GM04503 (cell line): ENCODE results near the gene CAMK2B.

Experiments used
- DNase-seq: peaks from one replicate; pipeline ENCODE4 v3.0.0-alpha.2; 2012; ENCODE audit warnings: low read depth

CAMK2B gene

GRCh38 chr7:44325201-44325671, at the start of gene CAMK2B:
TSS of gene CAMK2B (minus strand) at chr7:44325594. CDS start at chr7:44325421, 173 bp downstream.
- no peak for DNase-seq

DNA sequence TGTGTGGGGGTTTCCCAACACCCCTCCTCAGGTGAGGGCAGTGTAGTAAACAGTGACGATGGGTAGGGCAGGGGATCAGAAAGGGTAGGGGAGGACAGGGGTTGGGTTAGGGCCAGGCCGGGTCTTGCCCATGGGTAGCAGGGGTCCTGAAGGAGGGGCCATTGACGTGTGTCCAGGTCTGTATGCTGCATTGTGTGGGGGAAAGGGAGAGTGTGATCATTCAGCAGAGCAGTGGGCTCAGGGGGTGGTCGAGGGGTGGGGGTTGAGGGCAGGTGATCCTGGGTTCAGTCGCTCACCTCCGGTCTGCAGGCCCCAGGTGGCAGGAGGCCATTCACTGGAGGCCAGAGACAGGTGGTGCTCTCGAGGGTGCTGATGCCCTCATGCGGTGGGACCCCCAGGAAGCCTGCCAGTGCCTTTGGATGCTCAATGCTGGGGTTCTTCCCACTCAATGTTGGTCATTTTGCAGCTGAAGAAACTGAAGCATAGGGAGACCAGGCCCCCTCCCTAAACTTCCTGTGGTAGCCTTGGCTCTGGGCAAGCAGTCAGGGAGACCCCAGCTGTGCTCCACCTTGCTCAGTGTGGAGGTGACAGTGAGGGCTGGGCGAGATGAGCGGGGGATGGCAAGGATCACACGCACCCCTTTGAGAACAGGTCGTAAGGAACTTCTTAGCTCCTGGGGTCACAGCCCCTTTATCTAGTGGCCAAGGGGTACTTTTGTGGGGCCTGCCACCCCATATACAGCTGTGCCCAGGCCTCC, 48.8 kb upstream of the CAMK2B start:
- DNase-seq, result no peak

DNA sequence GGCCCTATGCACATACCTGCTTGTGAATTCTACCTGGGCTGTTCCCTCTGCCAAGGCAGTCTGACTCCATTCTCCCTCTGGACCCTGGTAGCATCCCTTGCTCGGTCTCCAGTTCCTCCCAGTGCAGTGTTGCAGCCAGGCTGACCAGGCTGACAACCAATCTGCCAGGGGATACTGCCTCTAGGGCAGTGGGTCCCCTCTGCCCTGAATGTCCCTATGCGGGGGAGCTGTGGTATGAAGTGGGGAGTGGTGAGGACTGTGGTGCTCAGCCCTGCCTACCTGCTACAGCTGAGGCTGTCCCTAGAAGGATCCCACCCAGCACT, 48.0 kb upstream of the CAMK2B start:
- DNase-seq, result no peak

GRCh38 chr7:44372560-44373417, 47.4 kb upstream of the CAMK2B start:
- DNase-seq, result no peak

DNA sequence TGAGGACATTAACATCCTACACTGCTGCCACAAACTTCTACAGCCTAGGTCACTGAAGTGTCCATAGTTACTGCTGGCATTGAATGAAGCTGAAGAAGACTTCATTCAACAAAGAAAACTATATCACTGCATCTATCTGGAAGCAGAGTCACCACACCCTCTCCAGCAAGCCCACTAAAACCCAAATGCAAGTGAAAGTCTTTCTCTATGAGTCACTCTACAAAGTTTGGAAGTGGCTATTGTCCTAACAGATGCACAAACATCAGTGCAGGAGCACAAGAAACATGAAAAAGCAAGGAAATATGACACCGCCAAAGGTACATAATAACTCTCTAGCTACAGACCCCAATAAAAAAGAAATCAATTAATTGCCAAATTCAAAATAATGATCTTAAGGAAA, 43.5 kb upstream of the CAMK2B start:
- no peak for DNase-seq

DNA sequence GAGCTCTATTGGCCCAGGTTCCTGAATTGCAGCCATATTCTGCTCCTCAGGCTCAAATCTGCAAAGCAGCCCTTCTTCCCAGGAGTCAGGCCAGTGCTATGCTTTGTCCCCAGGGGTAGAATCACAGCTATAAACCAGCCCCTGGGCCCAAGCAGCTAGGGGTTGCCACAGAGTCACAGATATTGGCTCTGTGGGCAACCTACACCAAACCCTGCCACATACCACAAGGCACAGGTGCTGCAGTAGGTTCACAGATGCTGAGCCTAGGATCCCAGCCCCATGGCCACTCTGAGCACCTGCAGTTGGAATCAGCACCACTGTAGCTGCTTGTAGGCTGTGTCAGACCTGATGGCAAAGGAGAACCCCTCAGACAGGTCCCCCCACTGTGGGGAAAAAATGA, 43.1 kb upstream of the CAMK2B start:
- no peak for DNase-seq

DNA sequence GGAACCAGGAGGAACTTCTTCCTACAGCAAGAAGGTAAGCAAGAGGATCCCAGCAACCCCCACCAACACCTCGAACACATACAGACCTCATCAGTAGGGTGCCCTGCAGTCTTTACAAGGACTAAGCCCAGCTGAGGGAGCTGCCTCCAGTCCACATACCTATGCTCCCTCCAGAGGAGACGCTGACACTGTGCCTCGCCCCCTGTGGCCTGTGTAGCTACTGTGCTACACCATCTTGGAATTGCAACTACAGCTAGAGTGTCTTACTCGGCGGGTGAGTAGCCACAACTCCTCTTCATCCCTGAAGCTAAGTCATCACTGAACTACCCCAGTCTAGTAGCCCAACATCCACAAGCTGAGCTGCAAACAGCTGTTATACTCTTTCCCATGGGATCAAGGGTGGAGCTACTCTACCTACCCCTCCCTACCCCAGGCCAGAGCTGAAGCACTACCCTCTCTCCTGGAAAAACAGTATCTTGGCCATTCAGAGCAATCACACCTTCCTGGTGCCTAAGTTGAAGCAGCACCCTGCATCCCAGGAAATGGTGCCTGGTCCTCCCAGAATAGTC, 42.2 kb upstream of the CAMK2B start:
- DNase-seq, result no peak

- no peak for DNase-seq
Measured at GRCh38 chr7:44366986-44367385, 41.6 kb upstream of the CAMK2B start.

GRCh38 chr7:44353668-44354067, 28.3 kb upstream of the CAMK2B start:
- no peak for DNase-seq

- no peak for DNase-seq
Measured at GRCh38 chr7:44348851-44349781, 23.7 kb upstream of the CAMK2B start.

DNA sequence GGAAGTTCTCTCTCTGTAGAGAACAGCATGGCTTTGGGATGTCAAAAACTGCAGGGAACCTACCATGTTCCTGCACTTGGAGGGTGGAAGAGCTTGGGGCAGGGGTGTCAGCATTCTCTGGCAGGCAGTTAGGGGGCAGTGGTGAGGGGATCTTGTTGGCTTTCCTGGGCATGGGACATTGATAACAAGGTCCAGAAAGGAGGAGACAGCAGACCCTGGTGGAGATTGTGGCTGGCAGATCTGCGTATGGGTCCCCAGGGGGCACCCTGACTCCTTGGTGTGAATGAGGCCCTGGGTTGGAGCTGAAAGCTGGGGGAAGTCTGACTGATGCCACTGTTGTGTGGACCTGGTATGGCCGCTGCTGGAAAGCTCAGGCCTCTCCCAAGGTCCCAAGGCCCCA, 22.9 kb upstream of the CAMK2B start:
- DNase-seq, result no peak

GRCh38 chr7:44347546-44348114, 22.2 kb upstream of the CAMK2B start:
- DNase-seq, result no peak

GRCh38 chr7:44346063-44346462, 20.7 kb upstream of the CAMK2B start:
- no peak for DNase-seq

DNA sequence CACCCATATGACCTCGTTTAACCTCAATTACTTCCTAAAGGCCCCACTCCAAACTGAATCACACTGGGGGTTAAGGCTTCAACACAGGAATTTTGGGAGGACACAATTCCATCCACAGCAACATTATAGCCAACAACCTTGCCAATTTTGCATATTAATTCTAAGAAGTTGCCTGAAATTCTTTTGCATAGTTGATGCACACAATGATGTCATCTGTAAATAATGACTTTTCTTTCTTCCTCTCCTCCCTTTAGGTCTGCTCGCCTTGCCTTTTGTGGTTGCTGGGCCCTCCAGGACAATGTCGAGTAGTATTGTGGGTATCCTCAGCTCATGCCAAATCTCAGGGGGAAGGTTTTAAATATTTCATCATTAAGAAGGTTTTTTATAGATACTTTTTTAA, 16.0 kb upstream of the CAMK2B start:
- DNase-seq, result no peak

GRCh38 chr7:44338600-44338999, 13.2 kb upstream of the CAMK2B start:
- no peak for DNase-seq

- no peak for DNase-seq
Measured at GRCh38 chr7:44336491-44336890, 11.1 kb upstream of the CAMK2B start.

DNA sequence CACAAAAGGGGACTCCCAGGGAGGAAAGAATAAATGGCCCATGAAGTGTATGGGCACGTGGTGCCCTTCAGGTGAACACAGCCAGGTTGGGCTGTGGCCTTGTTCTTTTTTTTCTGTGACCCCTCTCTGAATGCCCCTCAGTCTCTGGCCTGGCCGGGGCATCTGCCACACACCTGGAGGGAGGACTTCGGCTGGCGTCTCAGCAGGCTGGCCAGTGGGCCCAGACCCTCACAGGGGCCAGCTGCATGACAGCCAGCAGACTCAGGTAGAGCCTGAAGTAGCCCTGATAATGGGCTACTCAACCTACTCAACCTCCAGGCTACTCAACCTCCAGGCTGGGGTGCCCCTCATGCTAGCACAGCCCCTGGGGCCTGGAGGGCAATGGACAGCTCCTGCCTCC, 9.8 kb upstream of the CAMK2B start:
- DNase-seq, result no peak

- DNase-seq, result no peak
Measured at GRCh38 chr7:44334734-44335097, 9.3 kb upstream of the CAMK2B start.

GRCh38 chr7:44333911-44334733, 8.7 kb upstream of the CAMK2B start:
- DNase-seq, result no peak

DNA sequence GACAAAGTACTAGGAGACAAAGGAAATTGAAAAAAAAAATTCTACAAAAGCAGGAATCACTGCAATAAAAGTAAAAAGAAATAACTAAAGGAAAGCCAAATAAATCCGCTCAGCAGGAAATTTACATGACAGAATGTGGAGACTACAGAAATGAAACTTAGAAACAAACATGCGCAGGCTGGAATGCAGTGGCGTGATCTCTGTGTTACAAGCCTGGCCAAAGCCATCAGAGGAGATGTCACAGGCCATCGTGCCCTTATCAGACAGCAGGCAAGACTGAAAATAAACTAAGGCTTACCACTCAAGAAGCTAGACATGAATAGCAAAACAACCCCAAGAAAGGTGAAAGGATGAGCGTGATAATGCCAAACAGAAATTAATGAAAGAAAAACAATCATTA, 6.3 kb upstream of the CAMK2B start:
- no peak for DNase-seq

DNA sequence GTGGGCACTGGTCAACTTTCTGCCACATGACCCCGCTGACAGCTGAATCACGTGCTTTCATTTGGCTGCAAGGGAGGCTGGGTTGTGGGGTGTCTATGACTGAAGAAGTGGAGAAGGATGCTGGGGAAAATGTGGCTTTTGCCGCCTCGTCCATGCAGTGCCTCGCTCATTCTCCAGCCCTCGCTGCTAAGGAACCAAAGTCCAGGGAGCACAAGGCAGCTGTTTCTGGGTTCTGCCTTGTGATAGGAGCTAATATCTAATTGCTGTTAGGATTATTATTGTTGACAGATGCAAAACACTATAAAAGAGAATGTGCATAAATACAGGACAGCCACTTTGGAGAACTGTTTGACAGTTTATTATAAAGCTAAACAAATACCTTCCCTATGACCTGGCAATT, 4.9 kb upstream of the CAMK2B start:
- DNase-seq, result no peak
